ENCODE results near the gene RNU11.

GRCh38 chr1:28642847-28643635 lies 5.4 kb upstream of the RNU11 start, which contains the start of gene TAF12:
- TF ChIP-seq, protein P1, sequence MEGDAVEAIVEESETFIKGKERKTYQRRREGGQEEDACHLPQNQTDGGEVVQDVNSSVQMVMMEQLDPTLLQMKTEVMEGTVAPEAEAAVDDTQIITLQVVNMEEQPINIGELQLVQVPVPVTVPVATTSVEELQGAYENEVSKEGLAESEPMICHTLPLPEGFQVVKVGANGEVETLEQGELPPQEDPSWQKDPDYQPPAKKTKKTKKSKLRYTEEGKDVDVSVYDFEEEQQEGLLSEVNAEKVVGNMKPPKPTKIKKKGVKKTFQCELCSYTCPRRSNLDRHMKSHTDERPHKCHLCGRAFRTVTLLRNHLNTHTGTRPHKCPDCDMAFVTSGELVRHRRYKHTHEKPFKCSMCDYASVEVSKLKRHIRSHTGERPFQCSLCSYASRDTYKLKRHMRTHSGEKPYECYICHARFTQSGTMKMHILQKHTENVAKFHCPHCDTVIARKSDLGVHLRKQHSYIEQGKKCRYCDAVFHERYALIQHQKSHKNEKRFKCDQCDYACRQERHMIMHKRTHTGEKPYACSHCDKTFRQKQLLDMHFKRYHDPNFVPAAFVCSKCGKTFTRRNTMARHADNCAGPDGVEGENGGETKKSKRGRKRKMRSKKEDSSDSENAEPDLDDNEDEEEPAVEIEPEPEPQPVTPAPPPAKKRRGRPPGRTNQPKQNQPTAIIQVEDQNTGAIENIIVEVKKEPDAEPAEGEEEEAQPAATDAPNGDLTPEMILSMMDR (conservative IDR thresholded peaks at IDR 0.05; ENCODE audit: low read length): peak; percentile 72
- TF ChIP-seq EZH2phosphoT487 (IDR thresholded peaks at IDR 0.05; ENCODE audit: borderline replicate concordance, low read depth, low read length): no peak
